GM19328 (cell line): ENCODE results near the gene CD28.
"Not testable (repeated sequence)": the region's sequence is repeated elsewhere in the genome, so short reads cannot be mapped to it uniquely, and the experiment has no call there.

ENCODE experiments used
- ATAC-seq: cut with Tn5 transposase; IDR thresholded peaks from one replicate; pipeline ENCODE4 v1.9.1; 2021; ENCODE audit warnings: mild to moderate bottlenecking, moderate library complexity; ENCODE audit not compliant: unreplicated experiment

CD28 gene

DNA sequence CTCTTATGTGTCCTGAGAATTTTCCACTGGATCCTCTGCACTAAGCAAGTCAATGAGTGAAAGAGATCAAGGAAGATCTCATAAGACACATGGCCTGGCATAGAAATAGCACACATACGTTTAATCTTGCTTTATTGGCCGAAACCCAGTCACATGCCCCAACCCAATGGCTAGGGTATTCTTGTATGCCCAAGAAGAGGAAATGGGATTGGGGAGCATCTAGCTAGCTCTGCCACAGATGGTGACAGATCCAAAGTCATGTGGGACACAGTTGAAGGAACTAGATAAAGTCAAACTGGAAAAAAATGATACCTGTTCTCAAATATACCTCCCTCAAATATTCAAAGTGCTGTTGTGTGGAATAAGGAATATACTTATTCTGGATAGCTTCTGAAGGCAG, 74.7 kb downstream of the CD28 start:
- no peak for ATAC-seq

DNA sequence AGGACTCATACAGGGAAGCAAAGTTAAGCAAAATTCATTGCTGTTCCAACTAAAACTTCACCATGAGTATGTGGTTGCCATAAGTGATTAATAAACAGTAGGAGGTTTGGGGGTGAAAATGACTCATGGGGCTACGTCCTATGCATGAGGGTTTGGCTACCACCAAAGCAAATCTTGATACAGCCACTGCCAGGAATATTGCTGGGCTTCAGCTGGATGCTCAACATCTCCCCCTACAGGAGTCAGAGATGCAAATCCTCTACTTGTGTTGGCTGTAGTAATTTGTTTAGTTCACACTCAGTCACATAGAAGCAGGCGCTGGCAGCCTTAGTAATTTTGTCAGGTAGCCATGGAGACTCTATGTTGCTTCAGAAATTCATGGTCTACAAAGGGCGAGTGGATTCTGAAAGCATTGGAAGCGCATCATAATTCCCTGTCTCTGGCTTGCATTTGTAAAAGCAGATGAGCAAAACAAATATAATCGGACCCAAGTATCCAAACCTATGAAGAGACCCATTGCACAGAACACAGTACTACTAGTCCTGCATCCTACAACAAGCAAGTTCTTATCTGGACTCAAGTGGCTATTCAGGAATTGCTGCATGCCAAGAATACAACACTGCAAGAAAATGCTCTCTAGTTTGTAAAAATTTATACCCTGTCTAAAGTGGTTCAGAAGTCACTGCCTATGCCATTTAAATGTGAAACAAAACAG, 76.0 kb downstream of the CD28 start:
- ATAC-seq = no peak

- ATAC-seq = no peak
Observed at GRCh38 chr2:203783496-203784203, 77.2 kb downstream of the CD28 start.

- ATAC-seq = not testable (repeated sequence)
Observed at GRCh38 chr2:203784710-203785270, 78.4 kb downstream of the CD28 start.

- ATAC-seq = not testable (repeated sequence)
Observed at GRCh38 chr2:203785391-203786110, 79.1 kb downstream of the CD28 start.

GRCh38 chr2:203786549-203787351, 80.3 kb downstream of the CD28 start:
- no peak for ATAC-seq

DNA sequence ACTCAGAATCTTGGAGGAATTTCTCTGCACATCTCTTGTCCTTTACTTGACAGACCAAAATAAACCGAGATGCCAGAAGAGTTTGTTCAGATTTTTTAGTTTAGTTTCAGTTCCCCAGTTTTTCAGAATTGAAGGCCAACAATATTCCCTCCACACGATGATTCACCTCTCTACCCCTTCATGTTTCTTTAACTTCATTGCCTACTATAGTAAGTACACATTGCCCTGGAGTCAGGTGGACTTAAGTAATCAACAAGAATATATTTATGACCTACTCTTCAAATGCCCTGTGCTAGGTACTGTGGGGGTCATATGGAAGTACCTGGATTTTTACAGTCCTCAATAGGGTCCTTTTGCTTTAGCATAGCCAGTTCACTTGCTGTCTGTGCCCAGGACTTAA, 81.5 kb downstream of the CD28 start:
- ATAC-seq = no peak
